HL-60 (cell line): ENCODE data around the gene PROSER2.

Experiments used
- DNase-seq, 2 experiments: peaks; one replicate each; pipeline ENCODE4 v3.0.0-alpha.2; 2010 to 2020; ENCODE audit warnings: low read depth in 1 of 2, low spot score in 1 of 2
- H3K27ac ChIP-seq: fragments of 250-450 bp; sonication (Bioruptor Pico); replicated peaks from 2 replicates; pipeline ENCODE4 v1.5.1; 2020; ENCODE audit warnings: mild to moderate bottlenecking, moderate library complexity
- H3K27me3 ChIP-seq: fragments of 250-450 bp; sonication (Bioruptor Pico); 2 replicates; pipeline ENCODE4 v1.5.1; 2021; ENCODE audit warnings: mild to moderate bottlenecking, moderate library complexity; ENCODE audit not compliant: insufficient read depth, poor library complexity, severe bottlenecking
- H3K4me3 ChIP-seq: replicated peaks from 2 replicates; pipeline ENCODE4 v1.5.1; 2011; ENCODE audit warnings: mild to moderate bottlenecking, control low read depth, low read length; ENCODE audit not compliant: insufficient read depth
- CTCF ChIP-seq: IDR thresholded peaks from one replicate; pipeline ENCODE4 v1.5.1; 2011; ENCODE audit warnings: low read length, control low read depth, inconsistent platforms; ENCODE audit not compliant: insufficient read depth
- GABPA ChIP-seq: IDR thresholded peaks from 2 replicates; pipeline ENCODE4 v1.6.1; 2012; ENCODE audit warnings: low read depth
- POLR2AphosphoS5 ChIP-seq: IDR thresholded peaks from 2 replicates; pipeline ENCODE4 v1.6.1; 2012; ENCODE audit warnings: low read depth
- SPI1 ChIP-seq: IDR thresholded peaks from 2 replicates; pipeline ENCODE4 v1.6.1; 2012; ENCODE audit warnings: low read depth, mild to moderate bottlenecking, borderline replicate concordance
- TF ChIP-seq, protein P1 (sequence below): IDR thresholded peaks from 2 replicates; pipeline ENCODE4 v1.6.1; 2012; ENCODE audit warnings: low read depth; ENCODE audit not compliant: insufficient replicate concordance

PROSER2 gene

DNA sequence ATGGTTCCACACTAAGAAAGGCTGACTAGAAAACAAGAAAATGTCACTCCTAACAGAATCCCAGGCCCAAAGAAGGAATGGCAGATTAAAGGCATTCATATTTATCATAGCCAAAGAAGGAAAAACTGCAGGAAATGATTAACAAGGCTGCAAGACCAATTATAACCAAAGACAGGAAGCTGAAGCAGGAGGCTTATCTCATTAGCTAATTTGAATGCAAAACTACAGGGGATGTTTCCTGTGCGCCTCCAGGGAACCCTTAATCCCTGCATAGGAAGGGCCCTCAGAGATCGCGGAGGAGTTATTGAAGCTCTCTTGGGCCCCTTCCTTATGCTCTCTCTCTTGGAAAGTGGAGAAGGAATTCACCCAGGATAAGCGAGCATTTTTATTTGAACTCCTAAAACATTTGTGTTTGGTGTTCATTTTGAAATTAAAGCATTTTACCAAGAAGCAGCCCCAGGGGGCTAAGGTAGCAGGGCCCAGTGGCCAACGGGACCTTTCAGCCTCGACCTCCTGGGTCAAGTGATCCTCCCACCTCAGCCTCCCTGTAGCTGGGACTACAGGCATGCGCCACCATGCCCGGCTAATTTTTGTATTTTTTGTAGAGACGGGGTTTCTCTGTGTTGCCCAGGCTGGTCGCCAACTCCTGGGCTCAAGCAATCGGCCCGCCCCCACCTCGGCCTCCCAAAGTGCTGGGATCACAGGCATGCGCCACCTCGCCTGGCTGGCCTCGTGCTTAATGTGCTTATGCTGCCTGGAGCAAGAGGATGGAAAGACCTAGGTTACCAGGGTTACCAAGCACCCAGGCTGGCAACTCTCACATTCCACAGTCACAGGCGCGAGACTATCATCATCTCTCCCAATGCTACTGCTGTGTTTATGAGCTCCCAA lies 24.1 kb upstream of the PROSER2 start:
- DNase-seq = no peak
- H3K27me3 ChIP-seq = no peaks in the 10 kb centered on the region
- H3K4me3 ChIP-seq = no peak overlapping the region
- H3K27ac ChIP-seq = no peak overlapping the region
- TF ChIP-seq, protein P1, sequence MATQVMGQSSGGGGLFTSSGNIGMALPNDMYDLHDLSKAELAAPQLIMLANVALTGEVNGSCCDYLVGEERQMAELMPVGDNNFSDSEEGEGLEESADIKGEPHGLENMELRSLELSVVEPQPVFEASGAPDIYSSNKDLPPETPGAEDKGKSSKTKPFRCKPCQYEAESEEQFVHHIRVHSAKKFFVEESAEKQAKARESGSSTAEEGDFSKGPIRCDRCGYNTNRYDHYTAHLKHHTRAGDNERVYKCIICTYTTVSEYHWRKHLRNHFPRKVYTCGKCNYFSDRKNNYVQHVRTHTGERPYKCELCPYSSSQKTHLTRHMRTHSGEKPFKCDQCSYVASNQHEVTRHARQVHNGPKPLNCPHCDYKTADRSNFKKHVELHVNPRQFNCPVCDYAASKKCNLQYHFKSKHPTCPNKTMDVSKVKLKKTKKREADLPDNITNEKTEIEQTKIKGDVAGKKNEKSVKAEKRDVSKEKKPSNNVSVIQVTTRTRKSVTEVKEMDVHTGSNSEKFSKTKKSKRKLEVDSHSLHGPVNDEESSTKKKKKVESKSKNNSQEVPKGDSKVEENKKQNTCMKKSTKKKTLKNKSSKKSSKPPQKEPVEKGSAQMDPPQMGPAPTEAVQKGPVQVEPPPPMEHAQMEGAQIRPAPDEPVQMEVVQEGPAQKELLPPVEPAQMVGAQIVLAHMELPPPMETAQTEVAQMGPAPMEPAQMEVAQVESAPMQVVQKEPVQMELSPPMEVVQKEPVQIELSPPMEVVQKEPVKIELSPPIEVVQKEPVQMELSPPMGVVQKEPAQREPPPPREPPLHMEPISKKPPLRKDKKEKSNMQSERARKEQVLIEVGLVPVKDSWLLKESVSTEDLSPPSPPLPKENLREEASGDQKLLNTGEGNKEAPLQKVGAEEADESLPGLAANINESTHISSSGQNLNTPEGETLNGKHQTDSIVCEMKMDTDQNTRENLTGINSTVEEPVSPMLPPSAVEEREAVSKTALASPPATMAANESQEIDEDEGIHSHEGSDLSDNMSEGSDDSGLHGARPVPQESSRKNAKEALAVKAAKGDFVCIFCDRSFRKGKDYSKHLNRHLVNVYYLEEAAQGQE = no peak
- TF ChIP-seq GABPA (no peak), POLR2AphosphoS5 (no peak), CTCF (no peak), SPI1 (no peak)

DNA sequence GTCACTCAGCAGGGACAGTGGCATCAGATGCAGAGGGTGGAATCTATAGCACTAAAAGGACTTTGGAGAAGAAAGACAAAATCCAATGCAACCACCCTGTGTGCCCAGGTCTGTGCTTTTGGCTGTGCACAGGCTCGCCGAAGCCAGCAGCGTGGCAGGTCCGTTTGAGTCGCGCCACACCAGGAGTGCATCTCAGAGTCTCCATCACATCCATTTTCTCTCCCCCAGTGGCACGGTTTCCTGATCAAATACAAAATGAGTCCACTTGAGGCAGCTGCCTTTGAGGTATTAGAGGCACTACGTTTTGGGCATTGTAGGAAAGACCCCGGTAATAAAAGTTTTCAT lies 23.4 kb upstream of the PROSER2 start:
- no peaks in the 10 kb centered on the region for H3K27me3 ChIP-seq
- TF ChIP-seq POLR2AphosphoS5 (no peak), GABPA (no peak)
- H3K27ac ChIP-seq = no peak overlapping the region
- H3K4me3 ChIP-seq = no peak overlapping the region
- DNase-seq = no peak

GRCh38 chr10:11804336-11804735 lies 18.8 kb upstream of the PROSER2 start:
- no peak for DNase-seq
- no peak overlapping the region for H3K27ac ChIP-seq
- no peak overlapping the region for H3K4me3 ChIP-seq
- TF ChIP-seq POLR2AphosphoS5 (no peak), GABPA (no peak), CTCF (no peak), SPI1 (no peak)
- TF ChIP-seq, protein P1 = no peak
- H3K27me3 ChIP-seq = no peaks in the 10 kb centered on the region

DNA sequence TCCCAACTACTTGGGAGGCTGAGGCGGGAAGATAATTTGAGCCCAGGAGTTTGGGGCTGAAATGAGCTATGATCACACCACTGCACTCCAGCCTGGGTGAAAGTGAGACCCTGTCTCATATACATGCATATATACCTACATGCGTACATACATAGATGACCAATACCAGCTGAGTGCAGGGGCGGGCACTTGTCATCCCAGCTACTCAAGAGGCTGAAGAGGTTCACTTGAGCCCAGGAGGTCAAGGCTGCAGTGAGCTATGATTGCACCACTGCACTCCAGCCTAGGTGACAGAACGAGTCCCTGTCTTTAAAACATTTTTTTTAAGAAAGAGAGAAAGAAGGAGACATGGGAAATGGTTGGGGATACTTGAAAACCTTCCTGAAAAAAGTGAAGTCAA lies 17.4 kb upstream of the PROSER2 start:
- TF ChIP-seq SPI1 (no peak), CTCF (no peak), GABPA (no peak), POLR2AphosphoS5 (no peak)
- TF ChIP-seq, protein P1 = no peak
- no peak for DNase-seq
- Histone ChIP-seq H3K27ac (no peak overlapping the region), H3K27me3 (no peaks in the 10 kb centered on the region), H3K4me3 (no peak overlapping the region)
